Hematopoietic multipotent progenitor cell treated with erythropoietin and hydrocortisone succinate and interleukin-3 and kit ligand, for 8 days (in vitro differentiated cells): ENCODE measurements around the gene RAB25.
"Not testable (repeated sequence)": the region's sequence is repeated elsewhere in the genome, so short reads cannot be mapped to it uniquely, and the experiment has no call there.

Experiments used
- DNase-seq: peaks from one replicate; pipeline ENCODE4 v3.0.0-alpha.2; 2015

RAB25 gene

DNA sequence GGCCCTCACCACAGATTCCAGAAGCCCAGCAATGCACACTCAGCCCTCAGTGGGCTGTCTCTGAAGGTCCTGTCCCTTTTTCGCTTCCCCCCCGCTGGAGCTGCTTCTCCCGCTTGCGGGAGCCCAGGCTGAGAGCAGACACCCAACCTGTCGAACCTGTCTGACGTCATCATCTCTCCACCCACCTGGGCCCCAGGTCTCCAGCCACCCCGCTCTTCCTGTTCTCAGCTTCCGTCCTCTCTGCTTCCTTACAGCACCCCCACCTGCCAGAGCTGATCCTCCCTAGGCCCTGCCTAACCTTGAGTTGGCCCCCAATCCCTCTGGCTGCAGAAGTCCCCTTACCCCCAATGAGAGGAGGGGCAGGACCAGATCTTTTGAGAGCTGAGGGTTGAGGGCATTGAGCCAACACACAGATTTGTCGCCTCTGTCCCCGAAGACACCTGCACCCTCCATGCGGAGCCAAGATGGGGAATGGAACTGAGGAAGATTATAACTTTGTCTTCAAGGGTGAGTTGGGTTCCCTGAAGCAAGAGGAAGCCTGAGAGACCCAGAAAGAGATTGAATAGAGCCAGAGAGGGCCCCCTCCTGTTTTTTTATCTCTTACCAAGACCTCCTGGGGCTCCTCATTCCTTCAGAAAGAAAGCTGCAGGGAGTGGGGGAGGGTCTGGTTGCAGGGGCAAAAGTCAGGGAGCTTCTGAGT lies at the start of gene RAB25:
TSS of gene RAB25 (plus strand) at position 224 of the 700 bp plus-strand sequence. CDS start at position 465, 241 bp downstream.
- no peak for DNase-seq

DNA sequence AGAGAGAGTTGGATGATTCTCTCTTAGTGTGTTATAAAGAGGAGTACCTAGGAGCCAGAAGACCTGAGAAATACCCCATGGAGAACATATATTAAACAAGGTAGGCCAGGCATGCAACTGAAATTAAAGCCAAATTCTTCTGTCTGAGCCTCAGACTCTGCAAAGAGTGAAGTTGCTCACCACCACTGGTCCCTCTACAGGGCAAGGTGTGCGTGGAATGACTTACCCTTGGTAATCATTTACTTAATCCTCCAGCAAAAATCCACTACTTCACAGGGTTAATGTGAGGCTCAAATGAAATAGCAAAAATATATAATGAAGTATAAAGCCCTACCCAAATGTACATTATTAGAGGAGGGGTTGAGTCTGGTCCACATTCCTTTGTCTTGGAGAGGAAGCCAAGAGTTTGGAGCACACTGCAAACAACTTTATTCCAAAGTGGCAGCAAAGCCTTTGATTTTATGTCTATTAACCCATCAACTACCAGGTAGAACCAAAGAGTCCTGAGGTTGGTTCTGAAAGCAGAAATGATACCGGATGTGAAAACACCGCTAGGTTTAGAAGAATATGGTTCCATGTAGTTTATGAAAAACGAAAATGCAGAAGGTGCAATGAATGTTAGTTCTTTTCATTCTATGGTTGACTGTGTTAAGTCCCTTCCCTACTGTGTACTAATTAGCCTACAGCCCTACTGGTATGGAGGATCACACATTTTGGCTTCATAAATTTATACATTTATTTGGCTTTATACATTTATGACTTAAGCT lies 48.7 kb upstream of the RAB25 start:
- DNase-seq = no peak

DNA sequence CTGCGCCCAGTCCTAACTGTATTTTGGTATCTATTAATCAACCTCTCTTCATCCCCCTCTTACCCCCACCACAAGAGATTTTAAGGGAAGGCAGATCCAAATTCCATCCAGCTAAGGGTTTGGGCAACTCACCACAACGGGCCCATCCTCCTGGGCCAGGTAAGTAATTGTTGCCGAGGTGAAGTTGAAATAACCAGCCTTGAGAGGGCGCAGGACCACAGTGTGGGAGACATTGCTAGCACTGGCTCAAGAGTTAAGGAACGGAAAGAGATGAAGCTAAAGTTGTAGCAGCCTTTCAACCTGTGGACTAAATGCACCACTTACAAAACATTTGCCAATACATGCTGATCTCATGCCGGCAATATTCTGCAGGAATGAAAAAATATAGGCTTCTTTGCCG lies 46.1 kb upstream of the RAB25 start:
- DNase-seq = no peak

DNA sequence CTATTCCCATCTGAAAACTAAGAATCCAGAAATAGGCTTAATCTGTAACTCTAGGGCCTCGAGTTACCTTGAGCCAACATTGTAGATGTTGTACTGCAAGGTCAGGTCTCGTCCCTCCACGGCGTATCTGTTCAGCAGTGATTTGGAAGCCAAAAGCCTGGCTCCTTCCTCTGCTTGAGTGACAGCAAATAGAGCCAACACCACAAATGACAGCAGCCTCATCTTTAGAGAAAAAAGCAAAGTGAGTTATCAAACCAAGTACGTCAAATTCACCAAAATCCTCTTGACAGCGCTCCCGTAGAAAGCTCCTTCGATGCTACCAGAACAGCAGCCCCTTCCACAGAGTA lies 41.0 kb upstream of the RAB25 start:
- DNase-seq = no peak

DNA sequence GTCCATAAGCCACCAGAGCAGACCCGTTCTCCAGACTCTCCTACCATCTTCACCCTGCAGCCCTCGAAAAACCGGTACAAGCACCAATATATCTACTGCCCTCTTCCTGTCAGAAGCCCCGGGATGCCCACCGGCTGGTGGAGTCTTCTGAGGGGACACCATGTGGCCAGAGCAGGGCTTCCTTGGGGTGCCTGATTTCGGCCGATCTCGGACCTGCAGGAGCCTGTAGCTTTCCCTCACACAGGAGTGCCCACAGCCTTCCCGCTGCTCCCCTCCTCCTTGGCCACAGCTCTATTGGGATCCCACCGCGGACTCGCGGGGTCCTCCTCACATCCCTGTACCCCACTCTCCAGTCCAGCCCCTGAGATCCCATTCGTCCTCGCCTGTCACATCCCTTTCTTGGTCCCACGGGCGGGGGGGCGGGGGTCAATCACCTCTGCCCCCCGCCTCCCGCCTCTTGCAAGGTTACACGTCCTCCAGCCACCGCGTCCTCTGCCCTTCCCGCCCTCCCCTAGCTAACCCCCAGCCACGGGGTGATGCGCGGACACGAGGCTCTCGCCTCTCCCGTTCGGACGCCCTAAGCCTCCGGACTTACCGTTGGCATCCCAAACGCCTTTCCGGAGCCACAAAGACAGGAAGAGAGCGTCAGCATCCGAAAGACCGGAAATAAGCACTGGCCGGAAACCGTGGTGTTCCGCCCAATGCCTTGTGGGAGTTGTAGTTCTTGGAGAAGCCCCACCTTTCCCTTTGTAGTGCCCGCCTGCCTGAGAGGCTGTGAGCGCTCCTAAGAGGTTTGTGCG lies 40.5 kb upstream of the RAB25 start, which contains the start of gene SSR2:
TSS of gene SSR2 (minus strand) at position 659 of the 800 bp plus-strand sequence. CDS start 784 bp downstream, outside the sequence.
- DNase-seq = peak; percentile 96

DNA sequence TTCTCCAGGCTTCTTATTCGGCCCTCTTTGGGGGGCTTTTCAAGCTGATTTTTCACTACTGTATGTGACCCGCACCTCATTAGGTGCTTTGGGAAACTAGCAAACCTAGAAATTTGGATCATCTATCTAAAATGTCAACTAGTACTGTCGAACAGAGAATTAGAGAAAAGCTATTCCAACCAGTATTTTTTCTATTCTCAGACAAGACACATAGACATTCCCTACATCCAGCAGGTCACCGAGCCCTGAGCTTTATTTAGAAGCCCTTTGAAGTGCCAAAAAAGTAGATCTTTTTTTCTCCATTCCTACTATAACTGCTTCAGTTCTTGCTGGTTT lies 39.9 kb upstream of the RAB25 start:
- no peak for DNase-seq

DNA sequence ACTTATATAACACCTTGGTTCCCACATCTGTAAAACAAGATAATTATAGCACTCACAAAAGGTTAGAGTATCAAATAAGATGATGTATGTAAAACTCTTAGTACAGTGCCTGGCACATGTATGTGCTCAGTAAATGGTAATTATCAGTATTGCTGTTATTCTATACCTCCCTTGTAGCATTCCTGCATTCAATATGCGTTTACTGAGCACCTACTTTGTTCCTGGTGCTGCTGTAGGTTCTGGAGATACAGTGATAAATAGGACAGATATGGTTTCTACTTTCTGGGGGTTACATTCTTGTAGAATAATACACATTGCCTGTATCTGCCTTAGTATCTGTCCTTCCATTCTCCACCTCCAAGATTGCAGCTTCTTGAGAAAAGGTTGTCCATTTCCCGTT lies 39.0 kb upstream of the RAB25 start:
- no peak for DNase-seq

DNA sequence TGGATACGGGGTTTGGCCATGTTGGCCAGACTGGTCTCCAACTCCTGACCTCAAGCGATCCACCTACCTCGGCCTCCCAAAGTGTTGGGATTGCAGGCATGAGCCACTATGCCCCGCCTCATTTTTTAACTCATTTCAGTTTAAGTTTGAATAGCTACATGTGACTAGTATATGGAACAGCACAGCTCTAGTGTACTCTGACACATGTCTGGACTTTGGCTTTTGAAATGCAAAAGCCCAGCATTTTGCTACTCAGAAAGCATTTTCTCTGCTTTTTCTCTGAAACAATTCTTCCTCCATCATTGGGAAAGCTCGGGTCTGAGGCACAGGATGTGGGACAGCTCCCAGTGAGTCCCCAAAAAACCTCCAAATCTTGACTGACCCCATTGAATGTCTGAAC lies 36.2 kb upstream of the RAB25 start:
- DNase-seq = no peak

DNA sequence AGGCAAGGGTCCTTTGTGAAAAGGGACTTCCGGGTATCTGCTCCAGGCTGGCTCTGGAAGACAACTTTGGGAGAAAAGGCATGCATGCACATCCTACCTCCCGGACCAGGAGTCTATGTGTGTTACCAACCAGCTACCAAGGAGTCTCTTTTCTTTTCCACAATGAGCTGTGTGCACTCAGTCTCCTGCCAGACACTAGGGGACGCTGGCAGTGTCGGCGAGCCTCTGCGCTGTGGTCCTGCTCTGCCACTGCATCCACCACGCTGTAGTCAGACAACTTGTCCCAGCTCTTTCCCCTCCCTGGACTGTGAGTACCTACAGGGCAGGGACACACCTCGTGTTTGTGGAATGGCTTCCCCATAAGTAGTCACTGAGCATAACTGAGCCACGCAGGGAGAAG lies 35.1 kb upstream of the RAB25 start:
- DNase-seq = peak; percentile 58

DNA sequence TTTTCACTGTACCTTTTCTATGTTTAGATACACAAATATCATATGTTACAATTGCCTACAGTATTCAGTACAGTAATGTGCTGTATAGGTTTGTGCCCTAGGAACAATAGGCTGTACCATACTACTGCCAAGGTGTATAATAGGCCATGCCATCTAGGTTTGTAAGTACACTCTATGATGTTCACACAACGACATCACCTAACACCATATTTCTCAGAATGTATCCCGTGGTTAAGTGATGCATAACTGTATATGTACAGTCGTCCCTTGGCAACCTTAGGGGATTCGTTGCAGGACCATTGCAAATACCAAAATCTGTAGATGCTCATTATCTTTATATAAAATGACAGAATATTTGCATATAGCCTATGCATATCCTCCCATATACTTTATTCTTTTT lies 34.4 kb upstream of the RAB25 start:
- DNase-seq = no peak

DNA sequence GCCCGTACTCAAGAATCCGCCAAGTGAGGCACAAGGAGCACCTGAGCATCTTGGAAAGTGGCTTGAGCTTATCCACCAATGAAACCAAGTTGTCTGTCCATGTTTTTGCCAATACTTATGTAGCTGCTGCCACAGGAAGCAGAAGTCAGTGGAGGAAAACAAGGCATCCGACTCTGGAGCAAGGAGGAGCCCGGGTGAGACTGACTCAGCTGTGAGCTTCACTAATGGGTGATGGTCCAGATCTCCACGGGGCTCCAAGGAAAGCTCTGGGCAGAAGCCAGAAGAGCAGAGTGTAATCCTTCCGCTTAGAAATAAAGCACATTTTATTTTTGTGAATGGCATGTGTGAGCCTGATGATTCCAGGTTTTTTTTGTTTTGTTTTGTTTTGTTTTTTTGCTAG lies 27.9 kb upstream of the RAB25 start:
- DNase-seq = no peak

DNA sequence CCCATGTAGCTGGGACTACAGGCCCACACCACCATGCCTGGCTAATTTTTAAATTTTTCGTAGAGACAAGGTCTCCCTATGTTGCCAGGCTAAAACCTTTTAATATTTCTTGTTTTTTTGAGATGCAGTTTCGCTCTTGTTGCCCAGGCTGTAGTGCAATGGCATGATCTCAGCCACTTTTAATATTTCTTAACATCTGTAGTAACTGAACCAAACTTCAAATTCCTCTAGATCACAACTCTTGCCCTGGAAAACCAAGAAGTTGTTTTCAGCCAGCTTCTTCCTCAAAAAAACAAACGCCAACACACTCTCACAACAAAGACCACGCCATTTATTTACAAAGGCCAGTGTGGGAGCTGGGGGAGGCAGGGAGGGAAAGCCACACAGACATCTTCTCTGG lies 26.0 kb upstream of the RAB25 start:
- not testable (repeated sequence) for DNase-seq

DNA sequence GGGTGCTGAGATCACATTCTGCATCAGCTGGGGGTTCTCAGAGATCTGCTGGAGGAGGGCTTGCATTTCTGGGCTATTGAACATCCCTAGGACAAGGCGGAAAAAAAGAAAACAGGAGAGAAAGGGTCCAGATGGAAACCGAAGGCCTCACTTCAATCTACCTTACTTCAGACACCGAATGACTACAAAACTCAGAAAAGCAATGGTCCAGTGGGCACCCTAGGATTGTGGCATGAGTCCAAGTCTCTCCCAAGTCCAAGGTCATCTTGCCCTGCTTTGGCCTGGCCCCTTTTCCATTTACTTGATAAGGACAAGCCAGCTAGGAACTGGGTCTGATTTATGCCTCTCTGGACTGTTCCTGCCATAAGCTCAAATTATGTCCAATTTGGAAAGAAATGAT lies 18.1 kb upstream of the RAB25 start:
- no peak for DNase-seq

DNA sequence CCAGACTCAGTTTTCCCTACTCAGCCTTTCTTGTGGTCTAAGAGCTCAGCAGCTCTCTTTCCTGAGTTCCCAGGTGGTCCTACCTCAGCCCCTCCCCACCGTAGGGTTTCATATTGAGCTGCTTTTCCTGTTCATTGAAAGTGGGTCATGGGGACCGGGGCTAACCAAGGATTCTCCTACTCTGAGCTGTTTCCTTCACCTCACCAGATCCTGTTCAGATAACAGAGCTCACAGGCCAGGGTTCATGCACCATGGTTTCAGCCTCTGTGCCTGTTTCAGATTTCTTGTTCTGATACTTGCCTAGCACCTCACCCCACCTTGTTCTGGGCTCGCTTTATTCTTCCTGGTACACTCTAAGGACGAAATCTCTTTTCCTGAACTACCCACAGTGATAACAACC lies 15.9 kb upstream of the RAB25 start:
- DNase-seq = no peak

DNA sequence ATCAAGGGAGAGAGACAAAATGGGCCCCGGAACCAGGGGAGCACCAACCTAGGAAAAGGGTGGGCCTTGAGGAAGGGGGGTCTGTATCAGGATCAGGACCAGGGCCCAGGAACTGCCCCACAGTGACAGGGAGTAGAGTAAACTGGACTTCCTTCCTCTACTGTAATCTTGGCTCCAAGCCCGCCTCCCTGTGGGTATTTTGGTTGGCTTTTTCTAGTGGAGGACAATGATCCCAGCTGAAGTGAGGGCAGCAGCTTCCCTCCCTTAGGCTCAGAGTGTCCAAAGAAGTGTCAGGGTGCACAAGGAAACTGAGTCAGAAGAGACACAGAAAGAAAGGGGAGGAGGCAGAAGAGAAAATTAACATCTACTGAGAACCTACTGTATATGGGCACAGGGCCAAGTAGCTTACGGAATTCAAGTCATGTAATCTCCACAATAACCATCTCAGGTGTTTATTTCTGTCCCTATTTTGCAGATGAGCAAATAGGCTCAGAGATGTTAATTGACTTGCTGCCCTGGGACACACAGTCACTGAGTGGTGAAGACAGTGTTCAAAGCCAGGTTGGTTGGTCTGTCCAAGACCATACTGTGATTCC lies 12.2 kb upstream of the RAB25 start:
- no peak for DNase-seq

DNA sequence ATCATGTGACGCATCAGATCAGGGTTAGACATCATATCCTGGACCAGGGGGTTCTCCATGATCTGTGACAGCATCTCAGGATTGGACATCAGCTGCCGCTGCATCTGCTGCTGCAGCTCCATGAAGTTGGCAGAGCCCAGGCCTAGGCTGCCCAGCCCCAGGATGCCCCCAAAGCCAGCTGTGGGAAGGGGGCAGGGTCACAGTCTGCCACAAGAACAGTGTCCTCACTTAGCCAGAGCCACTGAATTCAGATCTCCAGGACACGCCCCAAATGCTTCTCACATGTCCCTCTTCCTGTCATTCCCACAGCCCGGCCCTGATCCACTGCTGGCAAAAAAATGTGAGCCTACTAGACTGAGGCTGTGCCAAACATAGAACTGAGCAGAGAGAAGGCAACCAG lies 10.6 kb upstream of the RAB25 start:
- no peak for DNase-seq

DNA sequence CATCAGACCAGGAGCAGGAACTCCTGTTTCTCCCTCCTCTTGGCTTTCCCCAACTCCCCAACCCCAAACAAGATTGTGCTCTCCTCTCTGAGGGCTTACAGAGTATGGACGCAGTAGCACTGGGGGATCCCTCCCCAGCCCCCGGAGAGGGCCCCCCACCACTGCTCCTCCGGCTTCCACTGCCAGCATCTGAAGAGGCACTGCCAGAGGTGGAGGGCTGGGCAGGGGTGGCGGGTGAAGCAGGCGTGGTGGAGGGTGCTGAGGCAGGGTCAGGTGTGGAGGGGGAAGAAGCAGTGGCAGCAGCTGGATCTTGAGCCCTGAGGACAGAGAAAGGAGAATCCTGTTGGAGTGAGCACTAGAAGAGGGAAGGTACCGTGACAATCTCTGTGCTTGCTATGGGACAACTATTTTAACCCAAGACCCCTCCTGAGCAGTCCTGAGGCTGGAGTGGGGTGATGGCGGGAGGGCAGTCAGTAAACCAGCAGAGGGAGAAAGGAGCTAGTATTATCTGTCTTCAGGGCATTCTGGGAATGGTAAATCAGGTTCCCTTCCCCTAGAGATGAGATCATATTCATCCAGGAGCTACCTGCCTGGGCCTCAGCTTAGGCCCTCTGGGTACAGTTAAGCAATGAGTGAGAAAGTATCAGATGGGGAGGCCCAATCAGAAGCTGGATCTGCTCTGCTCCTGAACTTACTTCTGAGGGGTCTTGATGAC lies 9.8 kb upstream of the RAB25 start:
- no peak for DNase-seq

DNA sequence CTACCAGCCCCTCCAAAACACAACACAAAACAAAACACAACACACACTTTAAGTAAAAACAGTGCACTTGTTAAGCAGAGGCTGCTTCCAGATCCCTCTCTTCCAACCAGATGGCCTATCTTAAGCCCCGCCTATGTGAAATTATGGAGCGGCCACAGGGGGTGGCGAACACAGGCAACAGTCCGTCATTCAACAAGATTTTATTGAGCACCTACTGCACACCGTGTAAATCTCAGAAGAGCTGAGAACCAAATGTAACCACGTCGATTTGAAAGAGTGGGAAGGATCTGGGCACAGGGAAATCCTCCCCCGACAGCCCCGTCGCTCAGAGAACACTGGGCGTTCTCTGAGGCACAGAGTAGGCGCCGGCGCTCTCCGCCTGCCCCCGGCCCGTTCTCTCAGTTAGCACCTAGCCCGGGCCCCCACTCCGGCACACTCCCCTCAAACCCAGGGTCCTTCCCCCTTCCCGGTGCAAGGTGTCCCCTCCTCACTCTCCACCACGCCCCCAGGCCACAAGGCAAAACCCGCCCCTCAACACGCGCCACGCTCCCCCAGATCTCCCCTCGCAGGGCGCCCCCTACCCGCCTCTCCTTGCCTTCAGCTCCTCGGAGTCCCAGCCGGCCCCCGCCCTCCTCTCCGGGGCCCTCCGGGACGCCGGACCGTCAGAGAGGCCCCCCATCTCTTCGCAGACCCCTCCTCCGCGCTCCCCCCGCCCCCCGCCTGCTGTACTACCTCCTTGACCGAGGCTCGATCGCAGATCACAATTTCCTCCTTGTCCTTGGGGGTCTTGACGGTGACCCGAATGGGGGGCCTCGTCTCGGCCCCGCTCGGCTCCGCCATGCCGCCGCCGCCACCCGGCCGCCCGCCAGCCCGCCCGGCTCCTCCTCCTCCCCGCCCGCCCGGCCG lies 7.8 kb upstream of the RAB25 start:
- peak; percentile 81 for DNase-seq

DNA sequence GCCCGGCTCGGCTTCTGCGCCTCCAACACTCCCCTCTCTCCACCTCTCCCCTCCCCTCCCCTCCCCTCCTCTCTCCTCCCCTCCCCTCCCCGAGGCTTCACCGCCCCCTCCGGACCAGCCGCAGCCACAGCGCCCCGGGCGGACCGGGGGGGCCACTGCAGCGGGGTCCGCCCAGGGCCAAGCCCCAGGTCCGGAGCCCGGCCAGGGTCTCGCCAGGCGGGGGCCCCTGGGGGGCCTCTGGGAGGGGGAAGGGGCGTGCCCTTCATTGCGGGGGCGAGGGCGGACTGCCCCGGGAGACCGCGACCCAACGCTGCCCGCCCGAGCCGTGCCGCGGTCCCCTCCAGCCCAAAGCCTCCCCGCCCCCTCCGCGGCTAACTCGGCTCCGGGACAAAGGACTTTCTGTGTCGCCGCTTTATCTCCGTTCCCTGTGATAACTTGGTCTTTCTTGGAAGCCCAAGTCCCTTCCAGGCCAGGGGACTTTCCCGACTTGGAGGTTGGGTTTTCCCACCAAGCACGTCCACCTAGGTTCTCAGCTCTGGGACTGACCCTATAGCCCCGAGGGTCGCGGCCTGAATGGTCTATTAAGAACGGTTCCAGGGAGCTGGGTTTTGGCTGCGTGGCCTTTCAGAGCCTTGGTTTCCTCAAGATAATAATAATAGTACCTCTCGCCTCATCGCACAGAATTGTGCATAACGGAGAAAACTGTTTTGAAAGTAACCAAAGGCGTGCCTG lies 7.0 kb upstream of the RAB25 start, which contains the start of gene UBQLN4:
TSS of gene UBQLN4 (minus strand) at position 31 of the 732 bp plus-strand sequence. CDS start 97 bp downstream, outside the sequence.
- DNase-seq = peak; percentile 86

DNA sequence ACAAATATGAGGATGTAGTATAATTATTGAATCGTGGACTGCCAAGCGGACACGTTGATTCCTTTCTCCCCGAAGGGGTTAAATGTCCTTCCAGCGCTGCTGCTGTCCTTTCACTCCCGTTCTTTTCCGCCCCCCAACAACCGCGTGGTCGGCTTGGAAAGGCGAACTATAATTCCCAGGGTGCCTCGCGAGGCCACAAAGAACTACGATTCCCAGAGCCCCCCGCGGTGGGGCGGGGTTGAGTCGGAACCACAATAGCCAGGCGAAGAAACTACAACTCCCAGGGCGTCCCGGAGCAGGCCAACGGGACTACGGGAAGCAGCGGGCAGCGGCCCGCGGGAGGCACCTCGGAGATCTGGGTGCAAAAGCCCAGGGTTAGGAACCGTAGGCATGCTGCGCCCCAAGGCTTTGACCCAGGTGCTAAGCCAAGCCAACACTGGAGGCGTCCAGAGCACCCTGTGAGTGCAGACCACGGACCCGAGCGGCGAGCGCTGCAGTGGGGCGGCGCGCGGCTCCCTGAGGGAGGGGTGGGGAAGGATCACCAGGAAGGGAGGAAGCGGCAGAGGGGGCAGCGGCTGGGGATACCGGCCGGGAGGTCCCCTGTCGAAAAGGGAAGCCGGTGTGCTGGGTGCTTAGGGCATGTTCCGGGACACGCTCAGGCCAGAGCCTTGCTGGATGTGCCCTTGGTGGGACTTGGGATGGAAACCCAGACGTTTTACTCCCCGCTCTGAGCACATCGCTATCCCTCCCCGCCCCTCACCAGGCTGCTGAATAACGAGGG lies 6.3 kb upstream of the RAB25 start, which contains the start of gene LAMTOR2:
TSS of gene LAMTOR2 (plus strand) at position 283 of the 781 bp plus-strand sequence. CDS start at position 391, 108 bp downstream.
- DNase-seq = peak; percentile 99
